GM12878 (cell line): ENCODE measurements around the gene SPAG6. TPM values are rescaled to one million over a fixed set of nuclear protein-coding genes. Genes with fewer than 3 reads are reported as not detected.

Experiments
- ATF7 ChIP-seq: fragments of 450-650 bp; IDR thresholded peaks from 2 replicates; pipeline ENCODE4 v1.6.1; 2016; ENCODE audit warnings: low read depth, mild to moderate bottlenecking
- BCL3 ChIP-seq: IDR thresholded peaks from 2 replicates; pipeline ENCODE4 v1.6.1; 2011; ENCODE audit warnings: borderline replicate concordance, low read depth, mild to moderate bottlenecking, moderate library complexity, low read length; ENCODE audit not compliant: insufficient read depth, poor library complexity, severe bottlenecking
- BMI1 ChIP-seq: fragments of 450-650 bp; IDR thresholded peaks from 2 replicates; pipeline ENCODE4 v1.6.1; 2016; ENCODE audit warnings: mild to moderate bottlenecking, moderate library complexity, borderline replicate concordance
- CTCF ChIP-seq, 3 experiments: IDR thresholded peaks in 2 of 3; conservative IDR thresholded peaks in 1 of 3; 2 replicates each; pipeline ENCODE4 v1.5.1; 2011; ENCODE audit warnings: low read depth in 3 of 3, low read length in 3 of 3, mild to moderate bottlenecking in 3 of 3, control low read depth in 2 of 3, moderate library complexity in 2 of 3, inconsistent platforms in 1 of 3, mixed read lengths in 1 of 3; ENCODE audit not compliant: control insufficient read depth in 2 of 3, insufficient read depth in 1 of 3; ENCODE audit errors: extremely low read depth in 1 of 3
- EP300 ChIP-seq, 2 experiments: fragments of 150-350 bp in 1 of 2; IDR thresholded peaks; 2 replicates each; pipeline ENCODE4 v1.6.1; 2011 to 2012; ENCODE audit warnings: low read depth in 2 of 2, low read length in 2 of 2, borderline replicate concordance in 1 of 2, improper control_type of control experiment in 1 of 2, inconsistent platforms in 1 of 2; ENCODE audit not compliant: control insufficient read depth in 1 of 2
- HDAC2 ChIP-seq: fragments of 200-600 bp; sonication (generic); IDR thresholded peaks from 2 replicates; pipeline ENCODE4 v1.6.1; 2017
- JUND ChIP-seq: IDR thresholded peaks from 2 replicates; pipeline ENCODE4 v1.6.1; 2012; ENCODE audit warnings: low read depth, mild to moderate bottlenecking, low read length, improper control_type of control experiment, moderate library complexity
- MXI1 ChIP-seq: fragments of 150-350 bp; IDR thresholded peaks from 2 replicates; pipeline ENCODE4 v1.6.1; 2011; ENCODE audit warnings: low read depth, mild to moderate bottlenecking, inconsistent platforms, low read length, improper control_type of control experiment
- POU2F2 ChIP-seq: IDR thresholded peaks from 3 replicates; pipeline ENCODE4 v1.6.1; 2011; ENCODE audit warnings: low read depth, mild to moderate bottlenecking, low read length, borderline replicate concordance
- RAD21 ChIP-seq: IDR thresholded peaks from 2 replicates; pipeline ENCODE4 v1.6.1; 2011; ENCODE audit warnings: mild to moderate bottlenecking, low read depth, low read length, moderate library complexity; ENCODE audit not compliant: insufficient read depth
- RELB ChIP-seq: fragments of 450-650 bp; IDR thresholded peaks from 2 replicates; pipeline ENCODE4 v1.6.1; 2017; ENCODE audit warnings: low read depth, mild to moderate bottlenecking, moderate library complexity
- SIN3A ChIP-seq: IDR thresholded peaks from 2 replicates; pipeline ENCODE4 v1.6.1; 2012; ENCODE audit warnings: low read depth, low read length, improper control_type of control experiment
- SMAD1 ChIP-seq: fragments of 450-650 bp; IDR thresholded peaks from 2 replicates; pipeline ENCODE4 v1.6.1; 2018; ENCODE audit warnings: mild to moderate bottlenecking, low read depth; ENCODE audit not compliant: partially characterized antibody
- SREBF2 ChIP-seq: IDR thresholded peaks from 2 replicates; pipeline ENCODE4 v1.6.1; 2012; ENCODE audit warnings: mild to moderate bottlenecking, low read length
- STAT1 ChIP-seq: fragments of 450-650 bp; conservative IDR thresholded peaks from 2 replicates; pipeline ENCODE4 v1.6.1; 2014; ENCODE audit warnings: antibody characterized with exemption, mild to moderate bottlenecking
- ZNF274 ChIP-seq: IDR thresholded peaks from one replicate; pipeline ENCODE4 v1.8.0; 2011; ENCODE audit not compliant: insufficient read length, insufficient read depth
- ZNF384 ChIP-seq: IDR thresholded peaks from 2 replicates; pipeline ENCODE4 v1.6.1; 2012; ENCODE audit warnings: low read depth, mild to moderate bottlenecking, low read length, improper control_type of control experiment, borderline replicate concordance
- polyA plus RNA-seq, 11 experiments: library from polyadenylated mRNA; depleted of rRNA in 4 of 11; unstranded in 6 of 11; stranded (reverse) in 5 of 11; fragments of >200 nt; fragmentation: Nextera tagmentation in 4 of 11; fragmentation: Illumina TruSeq in 1 of 11; extraction: Ambion mirVana in 4 of 11; extraction: Trizol in 1 of 11; gene quantifications; 1 replicate in 1 of 11; 2 replicates in 10 of 11; pipeline versions ENCODE4 v1.2.1 to v1.2.3, GENCODE V29; 2011 to 2016; ENCODE audit warnings: inconsistent platforms in 2 of 11, missing spikeins in 2 of 11, low read depth in 1 of 11
- total RNA-seq, 4 experiments: library from RNA; depleted of rRNA in 3 of 4; stranded (reverse); fragments of >200 nt in 3 of 4; fragmentation: Illumina TruSeq in 1 of 4; extraction: Trizol in 1 of 4; gene quantifications; 2 replicates each; pipeline versions ENCODE4 v1.2.1 to v1.2.3, GENCODE V29; 2013 to 2021
- TF ChIP-seq, protein P1 (sequence below): fragments of 450-650 bp; IDR thresholded peaks from 2 replicates; pipeline ENCODE4 v1.6.1; 2017; ENCODE audit warnings: borderline replicate concordance
- TF ChIP-seq, protein P2 (sequence below): fragments of 450-650 bp; formaldehyde crosslinking; IDR thresholded peaks from 2 replicates; pipeline ENCODE4 v1.4.0; 2022; ENCODE audit warnings: mild to moderate bottlenecking, moderate library complexity

SPAG6 gene
- total and polyA plus RNA-seq, 10 of the 15 experiments (the other 5 are each of a cell fraction or from before 2014, with no cell fraction given): 0.13 to 0.99 (median 0.40) TPM; not detected in 1

GRCh38 chr10:22335173-22335933 lies 9.9 kb upstream of the SPAG6 start (continued):
- 0 out of 2 replicates have a peak, but pooled peaks have one; percentile 50 for TF ChIP-seq RELB
- TF ChIP-seq STAT1: no peak
- no peak for TF ChIP-seq ZNF384
- TF ChIP-seq CTCF (IDR thresholded peaks at IDR 0.05 in 2 of 3, conservative IDR thresholded peaks at IDR 0.05 in 1 of 3; ENCODE audit: control insufficient read depth in 2 of 3, extremely low read depth in 1 of 3, insufficient read depth in 1 of 3, low read depth in 3 of 3, low read length in 3 of 3): no peak
- no peak for TF ChIP-seq HDAC2
- TF ChIP-seq MXI1: 0 out of 2 replicates have a peak, but pooled peaks have one; percentile 12
- TF ChIP-seq JUND: peak; percentile 28; the same call in 1 of the 2 replicates
- no peak for TF ChIP-seq EP300 (IDR thresholded peaks at IDR 0.05; ENCODE audit: borderline replicate concordance in 1 of 2, control insufficient read depth in 1 of 2, low read depth in 2 of 2, low read length in 2 of 2)
- no peak for TF ChIP-seq SIN3A
- no peak for TF ChIP-seq BMI1
- TF ChIP-seq, protein P1, sequence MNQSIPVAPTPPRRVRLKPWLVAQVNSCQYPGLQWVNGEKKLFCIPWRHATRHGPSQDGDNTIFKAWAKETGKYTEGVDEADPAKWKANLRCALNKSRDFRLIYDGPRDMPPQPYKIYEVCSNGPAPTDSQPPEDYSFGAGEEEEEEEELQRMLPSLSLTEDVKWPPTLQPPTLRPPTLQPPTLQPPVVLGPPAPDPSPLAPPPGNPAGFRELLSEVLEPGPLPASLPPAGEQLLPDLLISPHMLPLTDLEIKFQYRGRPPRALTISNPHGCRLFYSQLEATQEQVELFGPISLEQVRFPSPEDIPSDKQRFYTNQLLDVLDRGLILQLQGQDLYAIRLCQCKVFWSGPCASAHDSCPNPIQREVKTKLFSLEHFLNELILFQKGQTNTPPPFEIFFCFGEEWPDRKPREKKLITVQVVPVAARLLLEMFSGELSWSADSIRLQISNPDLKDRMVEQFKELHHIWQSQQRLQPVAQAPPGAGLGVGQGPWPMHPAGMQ: no peak
- no peak; the same call in 1 of the 2 replicates for TF ChIP-seq ATF7
- no peak for TF ChIP-seq SREBF2
- TF ChIP-seq ZNF274: no peak
- TF ChIP-seq BCL3: no peak
- peak; percentile 94; the same call in 2 of the 3 replicates for TF ChIP-seq POU2F2
- TF ChIP-seq RAD21: no peak
- TF ChIP-seq, protein P2, sequence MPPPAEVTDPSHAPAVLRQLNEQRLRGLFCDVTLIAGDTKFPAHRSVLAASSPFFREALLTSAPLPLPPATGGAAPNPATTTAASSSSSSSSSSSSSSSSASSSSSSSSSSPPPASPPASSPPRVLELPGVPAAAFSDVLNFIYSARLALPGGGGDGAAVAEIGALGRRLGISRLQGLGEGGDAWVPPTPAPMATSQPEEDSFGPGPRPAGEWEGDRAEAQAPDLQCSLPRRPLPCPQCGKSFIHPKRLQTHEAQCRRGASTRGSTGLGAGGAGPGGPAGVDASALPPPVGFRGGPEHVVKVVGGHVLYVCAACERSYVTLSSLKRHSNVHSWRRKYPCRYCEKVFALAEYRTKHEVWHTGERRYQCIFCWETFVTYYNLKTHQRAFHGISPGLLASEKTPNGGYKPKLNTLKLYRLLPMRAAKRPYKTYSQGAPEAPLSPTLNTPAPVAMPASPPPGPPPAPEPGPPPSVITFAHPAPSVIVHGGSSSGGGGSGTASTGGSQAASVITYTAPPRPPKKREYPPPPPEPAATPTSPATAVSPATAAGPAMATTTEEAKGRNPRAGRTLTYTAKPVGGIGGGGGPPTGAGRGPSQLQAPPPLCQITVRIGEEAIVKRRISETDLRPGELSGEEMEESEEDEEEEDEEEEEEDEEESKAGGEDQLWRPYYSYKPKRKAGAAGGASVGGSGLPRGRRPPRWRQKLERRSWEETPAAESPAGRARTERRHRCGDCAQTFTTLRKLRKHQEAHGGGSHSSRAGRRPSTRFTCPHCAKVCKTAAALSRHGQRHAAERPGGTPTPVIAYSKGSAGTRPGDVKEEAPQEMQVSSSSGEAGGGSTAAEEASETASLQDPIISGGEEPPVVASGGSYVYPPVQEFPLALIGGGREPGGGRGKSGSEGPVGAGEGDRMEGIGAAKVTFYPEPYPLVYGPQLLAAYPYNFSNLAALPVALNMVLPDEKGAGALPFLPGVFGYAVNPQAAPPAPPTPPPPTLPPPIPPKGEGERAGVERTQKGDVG (CRISPR knock-in tag): no peak
- TF ChIP-seq SMAD1: no peak
